HCT116 (cell line): ENCODE results near the gene TBC1D4. TPM values are rescaled to one million over a fixed set of nuclear protein-coding genes. Genes with fewer than 3 reads are reported as not detected.

Source experiments
- ATAC-seq: fragments of 200-7000 bp; cut with Tn5 transposase; 2 replicates; pipeline ENCODE4 v1.9.1; 2020; ENCODE audit warnings: mild to moderate bottlenecking, moderate library complexity
- BruUV-seq: library from RNA; stranded (reverse); fragments of 400-500 nt; replicated peaks from 2 replicates; lab custom pipeline; 2021; lab: Mats Ljungman, UMichigan
- CTCF ChIA-PET: fragments of 300-600 bp; sonication (Branson Sonifier 250); formaldehyde crosslinking; loops from one replicate; lab custom pipeline; 2021; ENCODE audit warnings: antibody characterized with exemption; lab: Charles Lee
- POLR2A ChIA-PET: fragments of 300-600, 350-600 bp; sonication (Branson Sonifier 250); formaldehyde crosslinking; loops from one replicate; lab custom pipeline; 2021; ENCODE audit warnings: antibody characterized with exemption; lab: Charles Lee
- RAD21 ChIA-PET, 2 experiments: fragments of 300-600 bp; sonication (Branson Sonifier 250); formaldehyde crosslinking; loops; one replicate each; lab custom pipeline; 2023; ENCODE audit warnings: low total read pairs in 2 of 2; ENCODE audit not compliant: uncharacterized antibody in 2 of 2, unreplicated experiment in 2 of 2, low non-redundant PET in 1 of 2; lab: Charles Lee
- DNase-seq: peaks from one replicate; pipeline ENCODE4 v3.0.0-alpha.2; 2010; ENCODE audit warnings: low read depth, low spot score
- H2AFZ ChIP-seq: fragments of 200-600 bp; shearing (Covaris generic), sonication (generic); 2 replicates; pipeline ENCODE4 v1.6.1; 2017; ENCODE audit warnings: low read depth, mixed run types, mixed read lengths, antibody characterized with exemption, low read length; ENCODE audit not compliant: poor library complexity, severe bottlenecking
- H3K27ac ChIP-seq: 2 replicates; pipeline ENCODE4 v1.5.1; 2012; ENCODE audit warnings: low read depth, low read length
- H3K27me3 ChIP-seq: fragments of 200-600 bp; sonication (generic); 2 replicates; pipeline ENCODE4 v1.6.1; 2016; ENCODE audit warnings: mixed run types, low read length, mixed read lengths; ENCODE audit not compliant: insufficient read depth
- H3K36me3 ChIP-seq, 2 experiments: fragments of 200-500 bp in 1 of 2; fragments of 200-600 bp in 1 of 2; sonication (Bioruptor generic) in 1 of 2; sonication (generic) in 1 of 2; 2 replicates each; pipeline versions ENCODE4 v1.5.1 to v1.6.1; 2014 to 2016; ENCODE audit warnings: low read length in 2 of 2, inconsistent platforms in 1 of 2, mixed read lengths in 1 of 2, mixed run types in 1 of 2; ENCODE audit not compliant: insufficient read depth in 2 of 2, control insufficient read depth in 1 of 2
- H3K4me1 ChIP-seq, 2 experiments: fragments of 200-600 bp in 1 of 2; sonication (generic) in 1 of 2; 2 replicates each; pipeline versions ENCODE4 v1.5.1 to v1.6.1; 2012 to 2017; ENCODE audit warnings: low read length in 2 of 2, inconsistent platforms in 1 of 2, mild to moderate bottlenecking in 1 of 2, mixed read lengths in 1 of 2, mixed run types in 1 of 2, moderate library complexity in 1 of 2; ENCODE audit not compliant: insufficient read depth in 2 of 2, control insufficient read depth in 1 of 2
- H3K4me2 ChIP-seq: fragments of 200-600 bp; sonication (generic); 2 replicates; pipeline ENCODE4 v1.6.1; 2017; ENCODE audit warnings: mixed run types, low read length, mixed read lengths
- H3K4me3 ChIP-seq, 2 experiments: fragments of 200-600 bp in 1 of 2; sonication (generic) in 1 of 2; replicated peaks in 1 of 2; 2 replicates each; pipeline ENCODE4 v1.5.1; 2011 to 2016; ENCODE audit warnings: low read length in 2 of 2, control low read depth in 1 of 2, low read depth in 1 of 2, mild to moderate bottlenecking in 1 of 2, mixed read lengths in 1 of 2, mixed run types in 1 of 2
- H3K79me2 ChIP-seq: fragments of 200-600 bp; sonication (generic); 2 replicates; pipeline ENCODE4 v1.6.1; 2017; ENCODE audit warnings: mild to moderate bottlenecking, mixed run types, low read length, moderate library complexity, mixed read lengths; ENCODE audit not compliant: insufficient read depth
- H3K9ac ChIP-seq: fragments of 200-600 bp; sonication (generic); 2 replicates; pipeline ENCODE4 v1.6.1; 2016; ENCODE audit warnings: low read length, mixed read lengths
- H3K9me2 ChIP-seq: fragments of 200-600 bp; sonication (generic), shearing (Covaris generic); 2 replicates; pipeline ENCODE4 v1.6.1; 2017; ENCODE audit warnings: mixed run types, mild to moderate bottlenecking, moderate library complexity; ENCODE audit not compliant: insufficient read depth
- H3K9me3 ChIP-seq, 2 experiments: fragments of 200-500 bp in 1 of 2; fragments of 200-600 bp in 1 of 2; sonication (Bioruptor generic) in 1 of 2; sonication (generic) in 1 of 2; 2 replicates each; pipeline ENCODE4 v1.6.1; 2014 to 2017; ENCODE audit warnings: low read length in 2 of 2, mixed read lengths in 2 of 2, inconsistent platforms in 1 of 2, low read depth in 1 of 2, mild to moderate bottlenecking in 1 of 2, mixed run types in 1 of 2, moderate library complexity in 1 of 2; ENCODE audit not compliant: control insufficient read depth in 1 of 2, insufficient read depth in 1 of 2
- H4K20me1 ChIP-seq: fragments of 200-600 bp; sonication (generic), shearing (Covaris generic); 2 replicates; pipeline ENCODE4 v1.6.1; 2017; ENCODE audit warnings: mixed run types, mild to moderate bottlenecking, moderate library complexity; ENCODE audit not compliant: insufficient read depth
- CTCF ChIP-seq, 3 experiments: fragments of 200-600 bp in 1 of 3; sonication (generic) in 1 of 3; IDR thresholded peaks in 2 of 3; conservative IDR thresholded peaks in 1 of 3; 2 replicates each; pipeline ENCODE4 v1.5.1; 2012 to 2017; ENCODE audit warnings: low read depth in 2 of 3, low read length in 2 of 3, antibody characterized with exemption in 1 of 3, borderline replicate concordance in 1 of 3, control low read depth in 1 of 3, mild to moderate bottlenecking in 1 of 3, mixed read lengths in 1 of 3, mixed run types in 1 of 3, moderate library complexity in 1 of 3; ENCODE audit not compliant: insufficient read depth in 1 of 3
- EGR1 ChIP-seq: IDR thresholded peaks from 2 replicates; pipeline ENCODE4 v1.6.1; 2012; ENCODE audit warnings: low read depth
- ELF1 ChIP-seq: IDR thresholded peaks from 2 replicates; pipeline ENCODE4 v1.6.1; 2012; ENCODE audit warnings: low read depth, borderline replicate concordance
- EZH2 ChIP-seq: fragments of 200-600 bp; sonication (generic); IDR thresholded peaks from 2 replicates; pipeline ENCODE4 v1.6.1; 2017; ENCODE audit warnings: antibody characterized with exemption, mixed run types
- MAX ChIP-seq: IDR thresholded peaks from 2 replicates; pipeline ENCODE4 v1.6.1; 2012
- RAD21 ChIP-seq: IDR thresholded peaks from 2 replicates; pipeline ENCODE4 v1.6.1; 2012; ENCODE audit warnings: low read depth, mild to moderate bottlenecking
- SP1 ChIP-seq: IDR thresholded peaks from 2 replicates; pipeline ENCODE4 v1.6.1; 2012; ENCODE audit warnings: low read depth
- SRF ChIP-seq: IDR thresholded peaks from 2 replicates; pipeline ENCODE4 v1.6.1; 2012; ENCODE audit warnings: low read depth
- YY1 ChIP-seq: IDR thresholded peaks from 2 replicates; pipeline ENCODE4 v1.6.1; 2011; ENCODE audit warnings: low read length, low read depth, moderate library complexity, mild to moderate bottlenecking; ENCODE audit not compliant: insufficient replicate concordance; ENCODE audit errors: extremely low read depth
- ZNF274 ChIP-seq: fragments of 200-500 bp; sonication (Bioruptor generic); IDR thresholded peaks from 2 replicates; pipeline ENCODE4 v1.6.1; 2014; ENCODE audit warnings: mild to moderate bottlenecking, low read depth, low read length, inconsistent platforms
- intact Hi-C: fragments of 100-400 bp; cut with micrococcal nuclease; formaldehyde crosslinking; loops from 2 replicates; pipeline ENCODE4 v1.10.0; 2022
- total RNA-seq: library from RNA; stranded (reverse); gene quantifications from one replicate; pipeline ENCODE4 v1.2.1, GENCODE V29; 2021; ENCODE audit not compliant: unreplicated experiment

TBC1D4 gene
- total RNA-seq, 1 experiment from 2014 or later: 24.6 TPM

DNA sequence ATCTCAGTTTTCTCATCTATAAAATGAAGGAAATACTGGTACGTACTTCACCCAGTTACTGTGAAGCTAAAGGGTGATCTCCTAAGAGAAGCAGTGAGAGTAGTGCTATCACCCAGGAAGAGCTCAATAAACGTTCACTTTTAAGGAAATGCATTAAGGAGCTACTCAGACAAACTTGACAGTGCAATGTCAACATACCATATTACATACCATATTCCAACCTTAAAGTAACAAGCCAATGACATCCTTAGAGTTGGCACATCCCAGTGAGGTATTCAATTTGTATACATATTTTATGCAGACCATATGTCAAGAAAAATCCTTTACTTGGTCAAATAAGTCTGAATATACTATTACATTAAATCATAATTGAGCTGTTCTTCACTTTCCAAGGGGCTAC, 7.0 kb downstream of the TBC1D4 start:
- H3K4me1 ChIP-seq: peaks cover under 1 to 2% of the 10 kb centered on the region in 2 experiments; a peak in 2 of 4 replicates
- H3K79me2 ChIP-seq: peaks cover 73% of the 10 kb centered on the region
- BruUV-seq: no TSS peak
- no peak for DNase-seq
- TF ChIP-seq CTCF (IDR thresholded peaks at IDR 0.05 in 2 of 3, conservative IDR thresholded peaks at IDR 0.05 in 1 of 3; ENCODE audit: borderline replicate concordance in 1 of 3, insufficient read depth in 1 of 3, low read depth in 2 of 3, low read length in 2 of 3) (no peak), SP1 (no peak), MAX (no peak), RAD21 (no peak), EGR1 (no peak), SRF (no peak), ELF1 (no peak), ZNF274 (no peak), YY1 (no peak), EZH2 (no peak)
- TF ChIP-seq, all 23 proteins: peak for 0
- Histone ChIP-seq H3K9ac (no peak overlapping the region), H3K27me3 (no peaks in the 10 kb centered on the region), H3K4me2 (no peak overlapping the region), H3K4me3 (no peak overlapping the region), H4K20me1 (no peaks in the 10 kb centered on the region), H3K36me3 (no peaks in the 10 kb centered on the region), H2AFZ (no peak overlapping the region), H3K27ac (no peak overlapping the region), H3K9me3 (no peaks in the 10 kb centered on the region), H3K9me2 (no peaks in the 10 kb centered on the region)
- ChIA-PET POLR2A (no interaction called here), CTCF (interaction anchor here (1.1 kb wide), 1 partner anchor 7 kb away, joined by 4 read pairs; the partner anchor contains the start of gene TBC1D4), RAD21 (no interaction called here)
- intact Hi-C loops: no loop called here
- no peak for ATAC-seq
